GM23248 (cell line): ENCODE measurements around the gene SPATA16. TPM values are rescaled to one million over a fixed set of nuclear protein-coding genes. Genes with fewer than 3 reads are reported as not detected.
"Not testable (repeated sequence)": the region's sequence is repeated elsewhere in the genome, so short reads cannot be mapped to it uniquely, and the experiment has no call there.

Experiments
- DNase-seq: peaks from one replicate; pipeline ENCODE4 v3.0.0-alpha.2; 2015
- H2AFZ ChIP-seq: fragments of 200-600 bp; sonication (generic); 2 replicates; pipeline ENCODE4 v1.6.1; 2016; ENCODE audit warnings: antibody characterized with exemption
- H3F3A ChIP-seq: fragments of 200-600 bp; sonication (generic); 2 replicates; pipeline ENCODE4 v1.6.1; 2016; ENCODE audit warnings: mild to moderate bottlenecking, antibody characterized with exemption, mixed run types; ENCODE audit not compliant: insufficient read depth
- H3K27ac ChIP-seq: fragments of 200-600 bp; sonication (generic); 2 replicates; pipeline ENCODE4 v1.5.1; 2016; ENCODE audit warnings: mild to moderate bottlenecking
- H3K27me3 ChIP-seq: fragments of 200-600 bp; sonication (generic); replicated peaks from 2 replicates; pipeline ENCODE4 v1.6.1; 2016; ENCODE audit warnings: mild to moderate bottlenecking; ENCODE audit not compliant: insufficient read depth
- H3K36me3 ChIP-seq: fragments of 200-600 bp; sonication (generic); 2 replicates; pipeline ENCODE4 v1.6.1; 2016; ENCODE audit warnings: low read depth, mild to moderate bottlenecking
- H3K4me1 ChIP-seq: fragments of 200-600 bp; sonication (generic); 2 replicates; pipeline ENCODE4 v1.6.1; 2016; ENCODE audit warnings: mild to moderate bottlenecking; ENCODE audit not compliant: insufficient read depth
- H3K4me2 ChIP-seq: fragments of 200-600 bp; sonication (generic); one replicate; pipeline ENCODE4 v1.6.1; 2016; ENCODE audit warnings: mild to moderate bottlenecking; ENCODE audit not compliant: unreplicated experiment
- H3K4me3 ChIP-seq: fragments of 200-600 bp; sonication (generic); 2 replicates; pipeline ENCODE4 v1.5.1; 2016; ENCODE audit warnings: mild to moderate bottlenecking
- H3K79me2 ChIP-seq: fragments of 200-600 bp; sonication (generic); 2 replicates; pipeline ENCODE4 v1.6.1; 2016; ENCODE audit warnings: mild to moderate bottlenecking; ENCODE audit not compliant: insufficient read depth
- H3K9ac ChIP-seq: fragments of 200-600 bp; sonication (generic); 2 replicates; pipeline ENCODE4 v1.6.1; 2016; ENCODE audit warnings: mild to moderate bottlenecking
- H3K9me2 ChIP-seq: fragments of 200-600 bp; sonication (generic); 2 replicates; pipeline ENCODE4 v1.6.1; 2016; ENCODE audit warnings: mixed run types, mild to moderate bottlenecking, moderate library complexity; ENCODE audit not compliant: insufficient read depth
- H3K9me3 ChIP-seq: fragments of 200-600 bp; sonication (generic); one replicate; pipeline ENCODE4 v1.6.1; 2017; ENCODE audit warnings: low read depth
- H4K20me1 ChIP-seq: fragments of 200-600 bp; sonication (generic); 2 replicates; pipeline ENCODE4 v1.6.0; 2016; ENCODE audit not compliant: insufficient read depth
- EZH2 ChIP-seq: fragments of 200-600 bp; sonication (generic); IDR thresholded peaks from 2 replicates; pipeline ENCODE4 v1.6.1; 2018; ENCODE audit warnings: antibody characterized with exemption, mild to moderate bottlenecking; ENCODE audit not compliant: insufficient read depth, poor library complexity, severe bottlenecking
- EZH2phosphoT487 ChIP-seq: fragments of 200-600 bp; sonication (generic); IDR thresholded peaks from 2 replicates; pipeline ENCODE4 v1.6.1; 2018; ENCODE audit warnings: antibody characterized with exemption, moderate library complexity, mild to moderate bottlenecking, low read depth; ENCODE audit not compliant: insufficient read depth
- WGBS, 2 experiments: methylation state at CpG; one replicate each; pipeline ENCODE4 v1.1.6; 2015 to 2017; ENCODE audit warnings: low lambda C conversion rate in 2 of 2, low coverage in 1 of 2; ENCODE audit errors: missing lambda C conversion rate in 2 of 2; 5-methylcytosine and 5-hydroxymethylcytosine counted together
- in situ Hi-C: fragments of 300-500 bp; cut with MboI; formaldehyde crosslinking; loops from 2 replicates; pipeline ENCODE4 v1.15.0; 2020
- polyA plus RNA-seq: library from polyadenylated mRNA; unstranded; fragments of >200 nt; fragmentation: Nextera tagmentation; extraction: Ambion mirVana; gene quantifications from 2 replicates; pipeline ENCODE4 v1.2.1, GENCODE V29; 2016
- total RNA-seq: library from RNA; depleted of rRNA; stranded (reverse); fragments of >200 nt; shearing (Covaris generic); gene quantifications from 2 replicates; pipeline ENCODE4 v1.2.3, GENCODE V29; 2014

The SPATA16 gene
- total and polyA plus RNA-seq, 2 experiments from 2014 or later: not detected

DNA sequence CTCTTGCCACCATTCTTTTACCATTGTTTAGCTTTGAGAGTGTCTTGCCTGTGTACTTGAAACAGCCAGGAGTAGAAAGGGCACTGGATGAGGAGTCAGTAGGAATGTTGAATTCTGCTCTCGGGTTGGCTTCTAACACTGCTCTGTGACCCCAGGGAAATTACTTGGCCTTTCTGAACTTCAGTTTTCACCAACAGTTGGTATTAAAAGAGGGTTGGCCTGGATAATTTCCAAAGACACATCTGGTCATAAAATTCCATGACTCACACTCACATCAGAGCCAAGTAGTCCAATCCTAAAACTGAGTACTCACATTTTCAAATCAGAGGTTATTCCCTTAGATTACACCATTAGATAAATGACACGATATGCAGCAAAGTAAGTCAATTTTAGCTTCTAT lies 248.9 kb downstream of the SPATA16 start:
- no peaks in the 10 kb centered on the region for H3K79me2 ChIP-seq
- no peak overlapping the region for H3K27ac ChIP-seq
- H3K36me3 ChIP-seq: no peaks in the 10 kb centered on the region
- H4K20me1 ChIP-seq: no peaks in the 10 kb centered on the region
- H3F3A ChIP-seq: no peaks in the 10 kb centered on the region
- H3K4me3 ChIP-seq: no peak overlapping the region
- no peaks in the 10 kb centered on the region for H3K9me3 ChIP-seq
- no peaks in the 10 kb centered on the region for H3K9me2 ChIP-seq
- H2AFZ ChIP-seq: no peak overlapping the region
- H3K4me2 ChIP-seq: no peak overlapping the region
- TF ChIP-seq EZH2: no peak
- TF ChIP-seq EZH2phosphoT487: no peak
- no peaks in the 10 kb centered on the region for H3K27me3 ChIP-seq
- no peaks in the 10 kb centered on the region for H3K4me1 ChIP-seq
- in situ Hi-C loops: no loop called here
- peak; percentile 50 for DNase-seq
- H3K9ac ChIP-seq: no peak overlapping the region
- 1 to 4% methylated on average over 2 of the region's 2 CpGs for WGBS, 2 experiments

GRCh38 chr3:172885704-172886103 lies 255.3 kb downstream of the SPATA16 start:
- Histone ChIP-seq H3K27ac (no peak overlapping the region), H3K4me3 (no peak overlapping the region), H3K9ac (no peak overlapping the region), H3K79me2 (no peaks in the 10 kb centered on the region), H4K20me1 (no peaks in the 10 kb centered on the region), H3K4me1 (no peaks in the 10 kb centered on the region), H3K4me2 (no peak overlapping the region), H3K9me2 (no peaks in the 10 kb centered on the region), H2AFZ (no peak overlapping the region), H3K9me3 (no peaks in the 10 kb centered on the region), H3K27me3 (peaks cover 7% of the 10 kb centered on the region; the same call in 1 of the 2 replicates), H3K36me3 (no peaks in the 10 kb centered on the region), H3F3A (no peaks in the 10 kb centered on the region)
- no peak for DNase-seq
- TF ChIP-seq EZH2 (no peak), EZH2phosphoT487 (no peak)
- WGBS, 2 experiments: 17 to 21% methylated on average over 2 of the region's 2 CpGs
- in situ Hi-C loops: no loop called here

DNA sequence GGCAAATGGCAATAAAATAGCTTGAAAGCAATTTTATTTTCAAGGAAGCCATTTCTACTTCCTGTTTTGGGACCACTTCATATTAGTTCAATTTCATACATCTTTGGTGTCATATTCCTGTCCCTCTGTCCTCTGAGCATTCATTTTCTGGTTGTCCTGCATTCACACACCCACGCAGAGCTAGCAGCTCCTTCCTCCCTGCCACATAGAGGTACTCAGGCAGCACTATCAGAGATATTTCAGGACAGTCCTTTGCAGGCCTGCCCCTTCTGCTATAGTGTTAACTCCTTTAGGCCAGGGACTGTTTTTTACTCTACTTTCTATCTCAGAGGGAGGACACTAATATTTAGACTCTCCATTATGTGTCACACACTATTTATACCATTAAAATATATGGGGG lies 258.5 kb downstream of the SPATA16 start:
- no peaks in the 10 kb centered on the region for H3F3A ChIP-seq
- DNase-seq: no peak
- no peaks in the 10 kb centered on the region for H3K36me3 ChIP-seq
- no peaks in the 10 kb centered on the region for H3K9me2 ChIP-seq
- in situ Hi-C loops: no loop called here
- H3K4me1 ChIP-seq: no peaks in the 10 kb centered on the region
- H3K9ac ChIP-seq: no peak overlapping the region
- H4K20me1 ChIP-seq: no peaks in the 10 kb centered on the region
- H2AFZ ChIP-seq: no peak overlapping the region
- no peaks in the 10 kb centered on the region for H3K9me3 ChIP-seq
- H3K27me3 ChIP-seq: peaks cover 7% of the 10 kb centered on the region; the same call in 1 of the 2 replicates
- 0% methylated on average over 1 of the region's 1 CpG for WGBS, 2 experiments
- no peak overlapping the region for H3K27ac ChIP-seq
- no peaks in the 10 kb centered on the region for H3K79me2 ChIP-seq
- no peak overlapping the region for H3K4me3 ChIP-seq
- TF ChIP-seq EZH2phosphoT487 (no peak), EZH2 (no peak)
- H3K4me2 ChIP-seq: no peak overlapping the region

DNA sequence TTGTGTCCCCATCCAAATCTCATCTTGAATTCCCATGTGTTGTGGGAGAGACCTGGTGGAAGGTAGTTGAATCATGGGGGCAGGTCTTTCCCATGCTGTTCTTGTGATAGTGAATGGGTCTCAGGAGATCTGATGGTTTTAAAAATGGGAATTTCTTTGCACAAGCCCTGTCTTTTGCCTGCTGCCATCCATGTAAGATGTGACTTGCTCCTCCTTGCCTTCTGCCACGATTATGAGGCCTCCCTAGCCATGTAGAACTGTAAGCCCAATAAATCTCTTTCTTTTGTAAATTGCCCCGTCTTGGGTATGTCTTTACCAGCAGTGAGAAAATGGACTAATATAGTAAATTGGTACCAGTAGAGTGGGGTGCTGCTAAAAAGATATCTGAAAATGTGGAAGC lies 261.7 kb downstream of the SPATA16 start:
- H3K4me2 ChIP-seq, H3K4me3 ChIP-seq, H3K36me3 ChIP-seq, H3K9me3 ChIP-seq, in situ Hi-C loops, H3K4me1 ChIP-seq, H3F3A ChIP-seq, H3K9ac ChIP-seq, H3K79me2 ChIP-seq, H3K9me2 ChIP-seq, H3K27ac ChIP-seq, DNase-seq, H4K20me1 ChIP-seq, H2AFZ ChIP-seq: not testable (repeated sequence)
- 23 to 26% methylated on average over 2 of the region's 2 CpGs for WGBS, 2 experiments
- peaks cover 13% of the 10 kb centered on the region; the same call in 1 of the 2 replicates for H3K27me3 ChIP-seq

DNA sequence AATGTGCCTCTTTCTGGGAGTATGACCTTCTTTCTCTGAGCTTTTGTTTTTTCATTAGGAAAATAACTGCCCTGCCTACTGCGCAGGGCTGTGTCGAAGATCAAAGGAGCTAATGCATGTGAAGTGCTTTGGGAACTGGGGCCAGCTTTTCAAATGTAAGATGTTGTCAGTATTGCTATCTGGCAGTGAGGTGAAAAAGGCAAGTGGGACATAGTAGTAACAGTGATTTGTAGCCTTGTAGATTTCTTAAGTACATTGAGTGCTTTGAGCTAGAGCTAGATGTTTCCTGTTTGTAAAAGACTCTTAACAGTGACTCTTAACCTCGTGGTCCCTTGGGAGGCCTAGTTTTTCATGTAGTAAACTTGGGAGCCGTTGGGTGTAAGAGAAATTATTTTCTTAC lies 264.0 kb downstream of the SPATA16 start:
- no peaks in the 10 kb centered on the region for H3K79me2 ChIP-seq
- H3K27me3 ChIP-seq: peaks cover 16% of the 10 kb centered on the region; the same call in 1 of the 2 replicates
- no peak overlapping the region for H3K4me2 ChIP-seq
- no peaks in the 10 kb centered on the region for H3K4me1 ChIP-seq
- H2AFZ ChIP-seq: no peak overlapping the region
- in situ Hi-C loops: no loop called here
- H4K20me1 ChIP-seq: no peaks in the 10 kb centered on the region
- H3K27ac ChIP-seq: no peak overlapping the region
- H3K9me2 ChIP-seq: no peaks in the 10 kb centered on the region
- no peaks in the 10 kb centered on the region for H3F3A ChIP-seq
- no peak overlapping the region for H3K4me3 ChIP-seq
- H3K9me3 ChIP-seq: no peaks in the 10 kb centered on the region
- H3K9ac ChIP-seq: no peak overlapping the region
- TF ChIP-seq EZH2phosphoT487: no peak
- TF ChIP-seq EZH2: no peak
- no peak for DNase-seq
- WGBS, 2 experiments: 21 to 29% methylated on average over 4 of the region's 4 CpGs
- H3K36me3 ChIP-seq: no peaks in the 10 kb centered on the region
